ENCODE measurements around the gene OR1L1. TPM values are rescaled to one million over a fixed set of nuclear protein-coding genes. Genes with fewer than 3 reads are reported as not detected.
A peak's percentile ranks its signal among the peaks of the same experiment; 100 is the strongest.

The OR1L1 gene
- total and polyA plus RNA-seq, 9 of the 15 experiments (the other 6 are each of a cell fraction or from before 2014, with no cell fraction given) = not detected

DNA sequence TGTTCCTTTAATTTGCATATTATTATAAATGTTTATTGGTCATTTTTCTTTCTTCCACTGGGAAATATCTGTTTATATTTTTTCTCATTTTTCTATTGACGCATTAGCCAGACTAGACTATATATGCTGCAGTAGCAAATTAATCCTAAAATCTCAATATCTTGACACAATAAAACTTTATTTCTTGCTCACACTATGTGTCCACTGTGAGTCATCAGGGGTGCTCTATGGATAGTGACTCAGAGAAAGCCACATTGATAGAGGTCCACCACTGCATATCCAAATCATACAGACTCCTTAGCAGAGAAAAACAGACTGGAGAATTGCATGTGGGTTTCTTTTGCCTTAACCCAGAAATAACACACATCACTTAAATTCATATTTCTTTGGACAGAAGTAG is 34.2 kb downstream of the OR1L1 start:
- H3K9me1 ChIP-seq (ENCODE audit: control insufficient read depth, insufficient read depth, low read length) = no peaks in the 10 kb centered on the region
- H3K27me3 ChIP-seq (ENCODE audit: control insufficient read depth in 2 of 2, insufficient read depth in 2 of 2, low read length in 2 of 2) = no peaks in the 10 kb centered on the region
- in situ Hi-C loops (cut with MboI) = no loop called here
- H3K79me2 ChIP-seq (ENCODE audit: control insufficient read depth, insufficient read depth, low read length) = no peaks in the 10 kb centered on the region
- FAIRE-seq (no peak), DNase-seq (ENCODE audit: extremely low read depth in 1 of 4, low spot score in 3 of 4) (no peak), ATAC-seq (no peak)
- H2AFZ ChIP-seq (ENCODE audit: low read depth, low read length) = no peak overlapping the region
- H3K9ac ChIP-seq (ENCODE audit: insufficient read depth in 1 of 2, low read depth in 2 of 2, low read length in 2 of 2) = no peak overlapping the region
- no peak overlapping the region for H3K4me3 ChIP-seq
- TF ChIP-seq ZNF143 (CRISPR knock-in tag; IDR thresholded peaks at IDR 0.05) (no peak), LEF1 (IDR thresholded peaks at IDR 0.05) (no peak), JUND (IDR thresholded peaks at IDR 0.05; ENCODE audit: borderline replicate concordance, low read depth, low read length) (no peak), JUND (tag; IDR thresholded peaks at IDR 0.05; ENCODE audit: borderline replicate concordance, low read depth, low read length) (no peak), MCM3 (IDR thresholded peaks at IDR 0.05) (no peak), MCM7 (IDR thresholded peaks at IDR 0.05) (no peak), HDAC6 (IDR thresholded peaks at IDR 0.05; ENCODE audit: low read depth, low read length) (no peak), ATF3 (IDR thresholded peaks at IDR 0.05) (peak; percentile 17; the same call in 1 of the 2 replicates), ATF3 (CRISPR knock-in tag; conservative IDR thresholded peaks at IDR 0.05) (no peak), FOXJ2 (tag; IDR thresholded peaks at IDR 0.05) (no peak), MYBL2 (IDR thresholded peaks at IDR 0.05; ENCODE audit: low read depth) (no peak), MYBL2 (CRISPR knock-in tag; IDR thresholded peaks at IDR 0.05; ENCODE audit: borderline replicate concordance) (no peak), CHD2 (IDR thresholded peaks at IDR 0.05; ENCODE audit: low read depth, low read length) (no peak), ZBTB40 (IDR thresholded peaks at IDR 0.05) (peak; percentile 79), ZBTB40 (CRISPR knock-in tag; IDR thresholded peaks at IDR 0.05) (no peak), CCAR2 (IDR thresholded peaks at IDR 0.05; ENCODE audit: low read depth, low read length) (no peak)
- no peak overlapping the region for H3K27ac ChIP-seq (ENCODE audit: extremely low read depth, low read depth, low read length)
- H3K4me1 ChIP-seq (replicated peaks in 1 of 2; ENCODE audit: control insufficient read depth in 2 of 2, insufficient read depth in 2 of 2, low read length in 2 of 2) = no peaks in the 10 kb centered on the region
- H4K20me1 ChIP-seq (replicated peaks; ENCODE audit: control insufficient read depth, insufficient read depth, low read length) = no peaks in the 10 kb centered on the region
- no peaks in the 10 kb centered on the region for H3K9me3 ChIP-seq (replicated peaks; ENCODE audit: control insufficient read depth, insufficient read depth, low read depth, low read length)
- no TSS peak for BruUV-seq (replicated peaks)
- CTCF ChIA-PET (ENCODE audit: low intra/inter-chr PET ratio) = no interaction called here
- intact Hi-C loops (cut with micrococcal nuclease) = no loop called here
- no peaks in the 10 kb centered on the region for H3K36me3 ChIP-seq (ENCODE audit: control insufficient read depth, insufficient read depth, low read length)
- H3K4me2 ChIP-seq (ENCODE audit: insufficient read depth, low read length) = no peak overlapping the region
- POLR2A ChIA-PET = no interaction called here
- WGBS (ENCODE audit: insufficient coverage, low coverage, missing lambda C conversion rate) = 6% methylated on average over 1 of the region's 1 CpG
